ENCODE measurements around the gene LAMA3.
"Not testable (repeated sequence)": the region's sequence is repeated elsewhere in the genome, so short reads cannot be mapped to it uniquely, and the experiment has no call there.

- not testable (repeated sequence) for TF ChIP-seq PAX5 (IDR thresholded peaks at IDR 0.05; ENCODE audit: insufficient read depth, low read length, severe bottlenecking); POLR2A (IDR thresholded peaks at IDR 0.05; ENCODE audit: low read depth, low read length); TAF1 (IDR thresholded peaks at IDR 0.05; ENCODE audit: low read depth, low read length)
These were observed 44.0 kb downstream of the LAMA3 start for GRCh38 chr18:23733265-23733664.

Measured in GM12891 (cell line).